Measurements from ENCODE around the gene SPEG. TPM values are rescaled to one million over a fixed set of nuclear protein-coding genes. Genes with fewer than 3 reads are reported as not detected.
A peak's percentile ranks its signal among the peaks of the same experiment; 100 is the strongest.

Gene SPEG
- total RNA-seq, 1 experiment from 2014 or later, result 2.5 TPM

- no peak for DNase-seq (ENCODE audit: low spot score)
Measured at GRCh38 chr2:219461047-219461514, 26.4 kb downstream of the SPEG start.

- no peak for DNase-seq (ENCODE audit: low spot score)
Measured at GRCh38 chr2:219461669-219462068, 27.0 kb downstream of the SPEG start.

- DNase-seq (ENCODE audit: low spot score), result no peak
Measured at GRCh38 chr2:219462349-219462748, 27.7 kb downstream of the SPEG start.

- no peak for DNase-seq (ENCODE audit: low spot score)
Measured at GRCh38 chr2:219464286-219465032, 29.8 kb downstream of the SPEG start.

GRCh38 chr2:219465659-219466561, 31.3 kb downstream of the SPEG start:
- no peak for DNase-seq (ENCODE audit: low spot score)

- DNase-seq (ENCODE audit: low spot score), result no peak
Measured at GRCh38 chr2:219466816-219467735, 32.4 kb downstream of the SPEG start.

GRCh38 chr2:219467736-219468075, 33.1 kb downstream of the SPEG start:
- no peak for DNase-seq (ENCODE audit: low spot score)

GRCh38 chr2:219468410-219469185, 34.0 kb downstream of the SPEG start:
- DNase-seq (ENCODE audit: low spot score), result no peak

GRCh38 chr2:219469186-219469724, 34.6 kb downstream of the SPEG start:
- DNase-seq (ENCODE audit: low spot score), result peak; percentile 47

- DNase-seq (ENCODE audit: low spot score), result no peak
Measured at GRCh38 chr2:219470429-219470828, 35.8 kb downstream of the SPEG start.

- no peak for DNase-seq (ENCODE audit: low spot score)
Measured at GRCh38 chr2:219471476-219472371, 37.1 kb downstream of the SPEG start.

GRCh38 chr2:219472629-219473187, 38.1 kb downstream of the SPEG start:
- no peak for DNase-seq (ENCODE audit: low spot score)

- DNase-seq (ENCODE audit: low spot score), result no peak
Measured at GRCh38 chr2:219473511-219473910, 38.9 kb downstream of the SPEG start.

GRCh38 chr2:219474285-219475060, 39.8 kb downstream of the SPEG start:
- no peak for DNase-seq (ENCODE audit: low spot score)

GRCh38 chr2:219475278-219475677, 40.6 kb downstream of the SPEG start:
- DNase-seq (ENCODE audit: low spot score), result no peak

- DNase-seq (ENCODE audit: low spot score), result peak; percentile 32
Measured at GRCh38 chr2:219475697-219476651, 41.3 kb downstream of the SPEG start.

GRCh38 chr2:219476652-219477151, 42.1 kb downstream of the SPEG start:
- no peak for DNase-seq (ENCODE audit: low spot score)

Data from H4 (cell line).